Spleen (tissue), 7 donors: ENCODE data around the gene ATXN7L1.

ENCODE experiments used
- CTCF ChIP-seq, 11 experiments: fragments of 200-600 bp in 7 of 11; fragments of 450-650 bp in 4 of 11; sonication (generic) in 4 of 11; IDR thresholded peaks in 8 of 11; conservative IDR thresholded peaks in 3 of 11; 1 replicate in 7 of 11; 2 replicates in 4 of 11; pipeline versions ENCODE4 v1.4.0 to v1.8.0; 2016 to 2021; ENCODE audit warnings: antibody characterized with exemption in 11 of 11, inconsistent platforms in 4 of 11, mild to moderate bottlenecking in 1 of 11
- POLR2A ChIP-seq, 3 donors: fragments of 450-650 bp; IDR thresholded peaks; one replicate each; pipeline ENCODE4 v1.5.1; 2017; ENCODE audit warnings: antibody characterized with exemption in 3 of 3, mild to moderate bottlenecking in 1 of 3
- POLR2AphosphoS5 ChIP-seq, 3 donors: sonication (generic); formaldehyde crosslinking; IDR thresholded peaks; one replicate each; pipeline ENCODE4 v1.5.1; 2017; ENCODE audit warnings: antibody characterized with exemption in 3 of 3
- donor health status: DM: no; HTN: no; CAD: no; lungs with moderate emphysema.
- donor health status: DM: no; HTN: no; CAD: no.
- donor health status: DM: no; HTN: no; CAD: no.

- no peak for TF ChIP-seq POLR2A (IDR thresholded peaks at IDR 0.05)
- no peak for TF ChIP-seq POLR2AphosphoS5 (IDR thresholded peaks at IDR 0.05)
- no peak for TF ChIP-seq CTCF (IDR thresholded peaks at IDR 0.05 in 8 of 11, conservative IDR thresholded peaks at IDR 0.05 in 3 of 11)
Measured at GRCh38 chr7:105800442-105800841, 76.0 kb downstream of the ATXN7L1 start.
